Activated CD8-positive, alpha-beta memory T cell treated with anti-CD3 and anti-CD28 coated beads for 24 hours (primary cell): Measurements from ENCODE around the gene DOK7.
A peak's percentile ranks its signal among the peaks of the same experiment; 100 is the strongest.

Experiments used
- DNase-seq: peaks from one replicate; pipeline ENCODE4 v3.0.0-alpha.2; 2020

The DOK7 gene

DNA sequence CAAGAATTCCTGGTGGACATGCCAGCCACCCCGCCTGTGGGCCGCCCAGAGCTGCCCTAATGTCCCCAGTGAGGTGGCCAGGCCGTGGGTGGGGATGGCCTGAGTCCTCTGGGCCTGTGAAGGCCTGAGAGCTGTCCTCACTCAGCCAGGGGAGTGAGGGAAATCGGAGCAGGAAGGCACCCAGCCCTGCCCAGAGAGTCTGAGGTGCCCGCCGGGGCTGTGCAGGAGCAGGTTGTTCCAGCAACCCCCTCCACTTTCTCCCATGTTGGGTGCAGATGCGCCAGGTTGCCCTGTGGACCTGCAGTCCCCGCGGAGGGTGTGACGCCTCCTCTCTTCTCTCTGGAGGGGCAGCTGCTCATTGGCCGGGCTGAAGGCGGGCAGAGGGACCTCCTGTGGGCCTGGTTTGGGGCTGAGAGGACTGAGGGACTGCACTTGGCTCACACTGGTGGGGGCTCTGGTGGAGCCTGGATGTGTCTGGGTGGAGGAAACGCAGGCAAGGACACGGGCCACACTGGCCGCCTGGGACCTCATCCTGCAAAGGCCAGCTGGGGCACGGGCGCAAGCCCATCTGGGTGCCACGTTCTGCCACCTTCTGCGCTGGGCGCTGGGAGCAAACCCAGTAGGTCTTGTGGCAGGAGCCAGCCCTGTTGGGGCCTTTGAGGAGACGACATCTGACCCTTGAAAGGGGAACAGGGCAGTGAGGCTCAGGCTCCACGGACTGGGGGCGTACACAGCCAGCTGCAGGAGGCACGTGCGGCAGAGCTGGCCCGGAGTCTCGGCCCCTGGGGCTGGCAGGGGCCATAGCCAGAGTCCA lies 14.0 kb downstream of the DOK7 start:
- no peak for DNase-seq

GRCh38 chr4:3477750-3478430 lies 14.8 kb downstream of the DOK7 start:
- DNase-seq: no peak

- no peak for DNase-seq
Measured at GRCh38 chr4:3478446-3479357, 15.6 kb downstream of the DOK7 start.

- DNase-seq: no peak
Measured at GRCh38 chr4:3479358-3480101, 16.4 kb downstream of the DOK7 start.

- peak; percentile 92 for DNase-seq
Measured at GRCh38 chr4:3480528-3481112, 17.5 kb downstream of the DOK7 start.

- no peak for DNase-seq
Measured at GRCh38 chr4:3481113-3481531, 18.0 kb downstream of the DOK7 start.

- DNase-seq: no peak
Measured at GRCh38 chr4:3481783-3482393, 18.8 kb downstream of the DOK7 start.

- no peak for DNase-seq
Measured at GRCh38 chr4:3482707-3483106, 19.6 kb downstream of the DOK7 start.

DNA sequence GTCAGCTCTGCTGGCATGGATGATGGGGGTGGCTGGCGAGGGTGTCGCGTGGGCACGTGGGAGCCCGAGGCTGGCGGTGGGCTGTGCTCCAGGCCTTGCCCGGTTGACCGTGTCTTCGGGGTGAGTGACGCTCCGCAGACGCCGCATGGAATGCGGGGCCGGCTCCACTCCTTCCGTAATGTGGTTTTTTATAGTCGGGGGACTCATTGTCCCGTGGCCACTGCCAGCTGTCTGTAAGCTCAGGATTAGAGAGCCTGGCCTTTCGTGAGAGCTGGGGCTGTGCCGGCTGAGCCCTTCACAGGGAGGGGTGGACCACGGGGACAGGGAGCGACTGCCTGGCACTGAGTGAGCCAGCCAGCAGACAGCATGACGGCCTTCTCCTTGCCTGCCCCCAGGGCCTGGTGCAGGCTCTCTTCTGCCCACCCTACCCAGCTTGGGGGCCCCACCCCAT lies 20.4 kb downstream of the DOK7 start:
- no peak for DNase-seq

- no peak for DNase-seq
Measured at GRCh38 chr4:3484057-3484973, 21.2 kb downstream of the DOK7 start.

DNA sequence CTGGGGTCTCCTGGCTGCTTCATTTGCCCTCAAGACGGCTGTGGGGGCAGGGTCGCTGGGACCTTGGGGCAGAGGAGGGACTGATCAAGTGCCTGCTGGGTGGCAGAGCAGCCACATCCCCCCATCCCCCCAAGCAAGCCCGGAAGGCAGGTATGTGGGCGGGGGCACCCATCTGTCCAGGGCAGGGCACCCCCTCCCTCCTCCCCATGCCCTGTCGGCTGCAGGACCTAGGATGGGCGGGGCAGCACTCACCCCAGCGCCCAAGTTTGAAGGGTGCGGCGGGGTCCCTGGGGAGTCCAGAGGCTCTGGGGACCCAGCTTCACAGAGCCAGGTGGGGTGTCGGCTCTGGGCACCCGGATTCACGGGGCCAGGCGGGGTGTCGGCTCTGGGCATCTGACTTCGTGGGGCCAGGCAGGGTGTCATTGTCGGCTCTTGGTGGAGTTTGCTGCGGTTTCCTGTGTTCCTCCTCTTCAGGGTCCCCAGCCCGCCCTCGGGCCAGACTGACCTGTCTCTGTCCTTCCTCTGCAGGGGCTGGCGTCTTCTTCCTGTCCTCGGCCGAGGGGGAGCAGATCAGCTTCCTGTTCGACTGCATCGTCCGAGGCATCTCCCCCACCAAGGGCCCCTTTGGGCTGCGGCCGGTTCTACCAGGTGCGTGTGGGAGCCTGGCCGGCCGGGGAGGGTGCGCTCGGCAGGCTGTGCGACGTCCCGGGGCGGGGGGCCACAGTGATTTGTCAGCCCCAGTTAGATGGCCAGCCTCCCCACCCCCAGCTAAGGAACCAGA lies 22.1 kb downstream of the DOK7 start:
- no peak for DNase-seq

DNA sequence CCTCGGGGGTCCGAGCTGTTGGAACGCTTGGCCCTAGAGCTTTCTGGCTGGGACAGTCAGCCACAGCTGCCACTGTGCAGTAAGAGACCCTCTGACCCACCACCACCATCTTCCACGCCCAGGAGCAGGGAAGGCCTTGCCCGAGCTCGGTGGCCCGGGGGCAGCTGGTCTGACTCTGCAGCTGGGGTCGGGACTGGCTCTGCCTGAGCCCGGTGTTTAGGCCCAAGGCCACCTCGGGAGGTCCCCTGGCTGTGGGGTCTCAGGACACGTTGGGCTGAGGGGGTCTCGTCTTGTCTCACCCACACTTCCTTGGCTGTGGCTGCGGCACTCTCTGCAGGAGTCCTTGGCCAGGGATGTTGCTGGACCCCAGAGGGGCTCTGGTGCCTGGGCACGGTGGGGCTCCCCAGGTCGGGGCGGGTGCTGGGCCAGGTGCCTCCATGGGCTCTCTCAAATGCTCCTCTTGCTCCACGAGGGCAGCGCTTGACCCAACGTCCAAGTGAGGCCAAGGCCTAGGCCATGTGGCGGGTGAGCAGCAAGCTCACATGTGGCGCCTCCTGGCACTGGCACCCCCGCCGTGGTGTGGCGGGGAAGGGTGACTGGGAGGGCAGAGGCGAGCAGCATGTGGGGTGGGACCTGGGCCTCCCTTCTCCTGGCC lies 22.9 kb downstream of the DOK7 start:
- no peak for DNase-seq

GRCh38 chr4:3486541-3487540 lies 23.7 kb downstream of the DOK7 start:
- DNase-seq: no peak

DNA sequence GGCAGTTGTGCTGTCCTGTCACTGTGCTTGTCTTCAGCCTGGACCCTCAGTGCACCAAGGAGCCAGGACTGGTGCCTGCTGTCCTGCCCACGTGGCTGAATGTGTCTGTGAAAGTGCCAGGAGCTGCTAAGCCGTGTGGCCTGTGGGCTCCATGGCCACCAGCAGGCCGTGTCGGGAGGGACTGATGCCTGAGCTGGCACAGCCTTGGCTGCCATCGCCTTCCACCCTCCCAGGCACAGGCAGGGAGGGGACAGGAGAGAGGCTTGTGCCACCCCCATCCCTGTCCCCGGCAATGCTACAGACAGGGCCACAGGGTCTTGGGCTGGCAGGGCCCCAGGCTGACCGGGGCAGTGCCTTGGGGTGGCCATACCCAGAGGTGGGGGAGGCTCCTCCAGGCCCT lies 24.8 kb downstream of the DOK7 start:
- DNase-seq: no peak

DNA sequence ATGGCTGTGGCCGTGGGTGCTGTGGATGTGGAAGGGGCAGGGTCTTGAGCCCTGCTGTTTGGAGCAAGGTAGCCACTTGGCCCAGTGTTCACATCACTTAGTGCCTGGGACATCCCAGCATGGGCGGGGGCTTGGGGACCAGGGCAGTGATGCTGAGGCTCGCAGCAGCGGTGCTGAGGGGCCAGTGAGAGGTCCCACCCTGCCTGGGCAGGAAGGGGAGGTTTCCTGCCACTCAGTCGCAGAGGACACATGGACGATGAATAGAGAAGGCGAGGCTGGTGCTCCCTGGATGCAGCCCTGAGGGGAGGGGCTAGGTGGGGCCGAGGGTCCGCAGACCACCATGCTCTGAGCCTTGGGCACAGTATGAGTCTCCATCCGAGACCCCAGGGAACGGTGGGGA lies 25.7 kb downstream of the DOK7 start:
- DNase-seq: no peak

- DNase-seq: no peak
Measured at GRCh38 chr4:3489451-3489962, 26.4 kb downstream of the DOK7 start.

- no peak for DNase-seq
Measured at GRCh38 chr4:3491681-3492405, 28.7 kb downstream of the DOK7 start.
